Placental pericyte (primary cell): ENCODE results near the gene GCSAML. TPM values are rescaled to one million over a fixed set of nuclear protein-coding genes. Genes with fewer than 3 reads are reported as not detected.

Experiments
- small RNA-seq: library from RNA; depleted of rRNA; stranded (forward); fragments of <200 nt; gene quantifications from one replicate; pipeline ENCODE3, GENCODE V24; 2012; ENCODE audit warnings: low replicate concordance
- total RNA-seq: library from RNA; depleted of rRNA; stranded (reverse); fragments of >200 nt; gene quantifications from 2 replicates; pipeline ENCODE4 v1.2.3, GENCODE V29; 2012

GCSAML gene
- total RNA-seq, result under 0.01 TPM in 2 replicates

DNA sequence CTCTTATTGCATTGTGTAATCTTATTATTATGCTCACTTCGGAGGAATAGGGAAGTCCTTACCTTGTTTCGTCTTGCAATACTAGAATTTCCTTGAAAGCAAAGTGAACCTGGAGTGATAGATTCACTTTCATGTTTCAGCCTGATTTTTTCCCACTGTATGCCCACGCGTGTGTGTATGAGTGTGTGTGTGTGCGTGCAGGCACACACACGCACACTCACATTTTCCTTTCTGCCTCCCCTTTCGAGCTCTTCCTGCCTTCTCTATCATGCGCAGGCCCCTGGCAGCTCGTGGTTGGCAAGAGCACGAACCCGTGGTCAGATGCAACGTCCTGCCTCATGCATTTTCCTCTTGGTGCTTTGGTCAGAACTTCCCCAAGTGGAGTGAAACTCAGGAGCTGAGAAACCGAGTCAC, at the start of gene GCSAML:
TSS of gene GCSAML (plus strand) at position 366 of the 414 bp plus-strand sequence. CDS start 58 bp downstream, outside the sequence.

DNA sequence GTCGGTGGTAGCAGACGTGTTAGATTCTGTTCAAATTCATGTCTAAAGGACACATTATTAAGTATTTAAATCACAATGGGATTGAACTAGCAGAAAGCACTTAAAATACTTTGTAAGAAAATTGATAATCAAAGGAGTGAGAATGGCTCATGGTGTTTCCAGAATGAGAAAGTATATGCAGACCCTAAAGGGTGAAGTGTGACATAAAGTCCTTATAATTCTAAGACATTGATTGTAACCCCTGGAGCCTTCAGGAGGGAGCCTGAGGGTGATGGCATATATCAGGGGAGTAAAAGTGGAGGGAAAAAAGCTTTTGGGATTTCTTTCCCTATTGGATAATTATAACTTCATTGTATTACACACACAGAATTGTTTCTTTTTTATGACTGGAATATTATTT, 12.6 kb upstream of the GCSAML start, which contains the start of gene OR2C3:
TSS of gene OR2C3 (minus strand) at position 101 of the 400 bp plus-strand sequence. CDS start 3,929 bp downstream, outside the sequence.

DNA sequence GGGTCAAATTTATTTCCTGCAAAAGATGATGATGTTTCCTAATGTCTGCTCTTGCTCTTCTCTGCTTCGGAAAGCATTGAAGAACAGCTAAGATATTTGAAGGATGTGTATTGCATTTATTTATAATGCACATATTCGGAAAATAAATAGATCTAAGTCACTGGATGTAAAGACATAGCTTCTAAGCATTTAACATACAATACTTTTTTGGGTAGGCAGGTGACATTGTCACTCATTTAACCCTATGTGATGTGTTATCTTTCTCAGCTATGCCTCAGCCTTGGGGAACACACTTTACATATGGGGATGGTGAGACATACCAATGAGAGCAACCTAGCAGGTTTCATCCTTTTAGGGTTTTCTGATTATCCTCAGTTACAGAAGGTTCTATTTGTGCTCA, 39.1 kb downstream of the GCSAML start, which contains the start of gene OR2G2:
TSS of gene OR2G2 (plus strand) at position 301 of the 400 bp plus-strand sequence. CDS start at position 301, 0 bp downstream.

DNA sequence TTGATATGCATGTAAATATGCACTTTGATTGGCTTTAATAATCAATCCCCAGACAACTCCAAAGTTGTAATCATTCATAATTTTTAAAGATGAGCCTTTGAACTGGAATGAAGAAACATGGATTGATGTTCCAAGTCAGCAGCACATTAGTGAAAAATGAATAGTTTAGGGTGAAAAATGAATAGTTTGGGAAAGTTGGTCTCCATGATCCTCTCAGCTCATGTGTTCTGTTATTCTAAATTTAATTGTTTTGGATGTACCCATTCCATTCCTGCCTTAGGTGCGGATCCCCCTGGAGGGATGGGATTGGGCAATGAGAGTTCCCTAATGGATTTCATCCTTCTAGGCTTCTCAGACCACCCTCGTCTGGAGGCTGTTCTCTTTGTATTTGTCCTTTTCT, 56.4 kb downstream of the GCSAML start, which contains the start of gene OR2G3:
TSS of gene OR2G3 (plus strand) at position 301 of the 400 bp plus-strand sequence. CDS start at position 301, 0 bp downstream.

Small RNA genes lying within 50 kb of the gene (small RNA-seq; reads per million reads assigned to genes)
- gene RF00026, result not detected

Other genes starting within 250 kb of the GCSAML start
- 30.4 and 33.6 TPM in 2 replicates for gene ZNF496, start 217.3 kb upstream of the GCSAML start, total RNA-seq
- gene NLRP3, start 133.0 kb upstream of the GCSAML start, total RNA-seq, result 1.3 and 8.9 TPM in 2 replicates
- gene OR2B11, start 91.0 kb upstream of the GCSAML start, total RNA-seq, result not detected in 2 replicates
- under 0.01 TPM in 1 of 2 replicates, not detected in the other for gene OR2C3, start 12.7 kb upstream of the GCSAML start, total RNA-seq
- not detected in 2 replicates for gene OR2G2, start 39.2 kb downstream of the GCSAML start, total RNA-seq
- not detected in 2 replicates for gene OR2G3, start 56.5 kb downstream of the GCSAML start, total RNA-seq
- gene OR13G1, start 130.6 kb downstream of the GCSAML start, total RNA-seq, result not detected in 2 replicates
- not detected in 2 replicates for gene OR6F1, start 167.5 kb downstream of the GCSAML start, total RNA-seq
- gene OR14K1, start 189.5 kb downstream of the GCSAML start, total RNA-seq, result not detected in 2 replicates
- not detected in 2 replicates for gene OR14A2, start 199.0 kb downstream of the GCSAML start, total RNA-seq
- not detected in 2 replicates for gene OR1C1, start 211.4 kb downstream of the GCSAML start, total RNA-seq